H1 (cell line): ENCODE data around the gene IL13. TPM values are rescaled to one million over a fixed set of nuclear protein-coding genes. Genes with fewer than 3 reads are reported as not detected.

Source experiments
- CTCF ChIA-PET: fragments of 300-600 bp; sonication (Branson Sonifier 250); formaldehyde crosslinking; loops from one replicate; lab custom pipeline; 2021; ENCODE audit not compliant: partially characterized antibody; lab: Charles Lee
- POLR2A ChIA-PET: fragments of 300-600 bp; sonication (Branson Sonifier 250); formaldehyde crosslinking; loops from one replicate; lab custom pipeline; 2021; ENCODE audit warnings: inconsistent platforms; ENCODE audit not compliant: partially characterized antibody; lab: Charles Lee
- DNase-seq, 2 experiments: peaks; one replicate each; pipeline versions ENCODE4 v3.0.0 to v3.0.0-alpha.2; 2010 to 2022; ENCODE audit warnings: low spot score in 2 of 2, low read depth in 1 of 2, mixed read lengths in 1 of 2
- FAIRE-seq: peaks from 2 replicates; lab custom pipeline; 2011; peaks lifted over from hg19 to GRCh38; lab: Jason Lieb, UNC
- H2AFZ ChIP-seq: 2 replicates; pipeline ENCODE4 v1.8.1; 2012; ENCODE audit warnings: low read length, inconsistent platforms
- H2AK5ac ChIP-seq: 2 replicates; pipeline ENCODE4 v1.6.1; 2013; ENCODE audit warnings: low read depth, low read length
- H2BK120ac ChIP-seq: replicated peaks from 2 replicates; pipeline ENCODE3; 2013; ENCODE audit warnings: low read depth, low read length, inconsistent platforms
- H2BK12ac ChIP-seq: 2 replicates; pipeline ENCODE4 v1.6.1; 2013; ENCODE audit warnings: low read depth, low read length
- H2BK15ac ChIP-seq: 2 replicates; pipeline ENCODE4 v1.6.1; 2013; ENCODE audit warnings: low read length
- H2BK20ac ChIP-seq: 2 replicates; pipeline ENCODE4 v1.6.1; 2013; ENCODE audit warnings: low read length
- H2BK5ac ChIP-seq: 2 replicates; pipeline ENCODE4 v1.6.1; 2013; ENCODE audit warnings: low read depth, low read length
- H3K14ac ChIP-seq: 2 replicates; pipeline ENCODE4 v1.6.1; 2013; ENCODE audit warnings: inconsistent platforms; ENCODE audit not compliant: insufficient read length
- H3K18ac ChIP-seq: 2 replicates; pipeline ENCODE4 v1.6.1; 2013; ENCODE audit warnings: low read length; ENCODE audit errors: extremely low read depth
- H3K23ac ChIP-seq: 2 replicates; pipeline ENCODE4 v1.6.1; 2013; ENCODE audit warnings: inconsistent platforms; ENCODE audit not compliant: insufficient read length
- H3K23me2 ChIP-seq: 2 replicates; pipeline ENCODE4 v1.6.1; 2013; ENCODE audit warnings: low read depth, low read length
- H3K27ac ChIP-seq: 2 replicates; pipeline ENCODE4 v1.6.1; 2011; ENCODE audit warnings: low read depth, low read length, inconsistent platforms
- H3K27me3 ChIP-seq, 4 experiments: replicated peaks in 1 of 4; 1 replicate in 1 of 4; 2 replicates in 3 of 4; pipeline versions ENCODE4 v1.6.1 to v1.8.1; 2011 to 2013; ENCODE audit warnings: low read length in 3 of 4, mild to moderate bottlenecking in 3 of 4, inconsistent platforms in 2 of 4, mixed read lengths in 2 of 4, moderate library complexity in 1 of 4; ENCODE audit not compliant: control insufficient read depth in 3 of 4, insufficient read depth in 3 of 4; ENCODE audit errors: extremely low read depth in 1 of 4
- H3K36me3 ChIP-seq, 4 experiments: 2 replicates each; pipeline versions ENCODE4 v1.6.1 to v1.8.1; 2011 to 2013; ENCODE audit warnings: mild to moderate bottlenecking in 4 of 4, low read length in 3 of 4, moderate library complexity in 2 of 4, control low read depth in 1 of 4, inconsistent platforms in 1 of 4; ENCODE audit not compliant: insufficient read depth in 4 of 4, control insufficient read depth in 2 of 4
- H3K4ac ChIP-seq: replicated peaks from 2 replicates; pipeline ENCODE3; 2013; ENCODE audit warnings: low read length, low read depth, mixed read lengths, inconsistent platforms; ENCODE audit not compliant: insufficient read length
- H3K4me1 ChIP-seq, 4 experiments: replicated peaks in 1 of 4; 1 replicate in 1 of 4; 2 replicates in 3 of 4; pipeline versions ENCODE4 v1.6.1 to v1.8.1; 2011 to 2013; ENCODE audit warnings: low read length in 3 of 4, inconsistent platforms in 2 of 4, mixed read lengths in 1 of 4; ENCODE audit not compliant: insufficient read depth in 4 of 4, control insufficient read depth in 3 of 4
- H3K4me2 ChIP-seq, 2 experiments: 2 replicates each; pipeline versions ENCODE4 v1.6.1 to v1.8.1; 2011 to 2013; ENCODE audit warnings: low read depth in 2 of 2, low read length in 2 of 2, control low read depth in 1 of 2, inconsistent platforms in 1 of 2, mild to moderate bottlenecking in 1 of 2; ENCODE audit not compliant: insufficient read depth in 1 of 2
- H3K4me3 ChIP-seq, 4 experiments: fragments of 200-600, 300-600 bp in 1 of 4; sonication (generic), shearing (Covaris generic), sonication (Bioruptor Twin) in 1 of 4; 2 replicates each; pipeline versions ENCODE4 v1.5.1 to v1.8.1; 2011 to 2016; ENCODE audit warnings: low read length in 4 of 4, low read depth in 3 of 4, control low read depth in 2 of 4, inconsistent platforms in 2 of 4, mild to moderate bottlenecking in 2 of 4, mixed read lengths in 1 of 4, moderate library complexity in 1 of 4; ENCODE audit not compliant: insufficient read depth in 2 of 4; ENCODE audit errors: extremely low read depth in 1 of 4
- H3K56ac ChIP-seq: replicated peaks from 2 replicates; pipeline ENCODE3; 2013; ENCODE audit warnings: low read depth, mild to moderate bottlenecking, mixed read lengths, low read length, inconsistent platforms; ENCODE audit not compliant: insufficient read length
- H3K79me1 ChIP-seq: 2 replicates; pipeline ENCODE4 v1.6.1; 2013; ENCODE audit warnings: low read depth, low read length, control low read depth
- H3K79me2 ChIP-seq, 2 experiments: 2 replicates each; pipeline versions ENCODE4 v1.6.1 to v1.8.1; 2012 to 2013; ENCODE audit warnings: low read length in 2 of 2, mild to moderate bottlenecking in 2 of 2, inconsistent platforms in 1 of 2; ENCODE audit not compliant: insufficient read depth in 2 of 2, control insufficient read depth in 1 of 2
- H3K9ac ChIP-seq, 4 experiments: replicated peaks in 1 of 4; 1 replicate in 1 of 4; 2 replicates in 3 of 4; pipeline versions ENCODE4 v1.6.1 to v1.8.1; 2011 to 2013; ENCODE audit warnings: low read depth in 3 of 4, low read length in 3 of 4, control low read depth in 2 of 4, mild to moderate bottlenecking in 2 of 4, moderate library complexity in 2 of 4, inconsistent platforms in 1 of 4; ENCODE audit errors: extremely low read depth in 1 of 4
- H3K9me3 ChIP-seq, 2 experiments: 2 replicates each; pipeline versions ENCODE4 v1.6.1 to v1.8.1; 2012 to 2013; ENCODE audit warnings: mild to moderate bottlenecking in 2 of 2, moderate library complexity in 2 of 2, control low read depth in 1 of 2, inconsistent platforms in 1 of 2, low read depth in 1 of 2, low read length in 1 of 2, mixed read lengths in 1 of 2; ENCODE audit not compliant: insufficient read depth in 2 of 2
- H4K20me1 ChIP-seq, 2 experiments: replicated peaks in 1 of 2; 2 replicates each; pipeline versions ENCODE3 to v1.8.1; 2011 to 2013; ENCODE audit warnings: inconsistent platforms in 2 of 2, low read length in 2 of 2, mild to moderate bottlenecking in 1 of 2; ENCODE audit not compliant: insufficient read depth in 2 of 2, control insufficient read depth in 1 of 2
- H4K5ac ChIP-seq: 2 replicates; pipeline ENCODE4 v1.6.1; 2013; ENCODE audit warnings: low read length, low read depth, mixed read lengths, inconsistent platforms; ENCODE audit not compliant: insufficient read length
- H4K8ac ChIP-seq: 2 replicates; pipeline ENCODE4 v1.8.0; 2013; ENCODE audit warnings: mild to moderate bottlenecking, moderate library complexity, low read length, inconsistent platforms; ENCODE audit not compliant: insufficient read depth; ENCODE audit errors: extremely low read depth
- H4K91ac ChIP-seq: replicated peaks from 2 replicates; pipeline ENCODE3; 2013; ENCODE audit warnings: low read length, mixed read lengths, inconsistent platforms; ENCODE audit not compliant: insufficient read length
- ASH2L ChIP-seq: fragments of 200-600, 300-600 bp; sonication (generic); IDR thresholded peaks from one replicate; pipeline ENCODE4 v1.7.1; 2017; ENCODE audit warnings: low read length
- CTBP2 ChIP-seq: IDR thresholded peaks from 2 replicates; pipeline ENCODE4 v1.7.0; 2011; ENCODE audit warnings: borderline replicate concordance, mild to moderate bottlenecking, moderate library complexity, mixed read lengths, low read length; ENCODE audit not compliant: insufficient read depth, insufficient read length
- EZH2 ChIP-seq: fragments of 200-600 bp; sonication (generic); IDR thresholded peaks from 2 replicates; pipeline ENCODE4 v1.7.1; 2012; ENCODE audit warnings: low read depth, mild to moderate bottlenecking, moderate library complexity, low read length, inconsistent platforms; ENCODE audit not compliant: severe bottlenecking
- RAD21 ChIP-seq, 2 experiments: IDR thresholded peaks in 1 of 2; conservative IDR thresholded peaks in 1 of 2; 2 replicates each; pipeline ENCODE4 v1.6.1; 2011; ENCODE audit warnings: low read depth in 2 of 2, low read length in 2 of 2, improper control_type of control experiment in 1 of 2, inconsistent platforms in 1 of 2, mild to moderate bottlenecking in 1 of 2, moderate library complexity in 1 of 2
- SIX5 ChIP-seq: IDR thresholded peaks from 2 replicates; pipeline ENCODE4 v1.6.1; 2011; ENCODE audit warnings: mild to moderate bottlenecking, low read depth, low read length
- WGBS, 2 experiments: shearing (Covaris generic) in 1 of 2; methylation state at CpG; one replicate each; pipeline versions ENCODE4 v1.1.6 to v1.1.7; 2013 to 2015; ENCODE audit warnings: low lambda C conversion rate in 2 of 2, mixed read lengths in 2 of 2, inconsistent platforms in 1 of 2, low coverage in 1 of 2, missing lambda C conversion rate in 1 of 2; ENCODE audit not compliant: insufficient replicate concordance in 2 of 2, insufficient coverage in 1 of 2, insufficient read length in 1 of 2; ENCODE audit errors: extremely low coverage in 1 of 2, missing lambda C conversion rate in 1 of 2; 5-methylcytosine and 5-hydroxymethylcytosine counted together
- polyA plus RNA-seq, 7 experiments: library from polyadenylated mRNA; depleted of rRNA in 3 of 7; stranded (reverse) in 5 of 7; unstranded in 2 of 7; fragments of >200 nt in 5 of 7; fragments of 200-250 nt in 2 of 7; gene quantifications; 1 replicate in 5 of 7; 2 replicates in 1 of 7; 4 replicates in 1 of 7; pipeline versions ENCODE4 v1.2.1 to v1.2.3, GENCODE V29; 2011 to 2013; ENCODE audit warnings: missing spikeins in 2 of 7, mixed read lengths in 2 of 7
- total RNA-seq: library from RNA; stranded (reverse); fragmentation: NEBNext Ultra II Directional; extraction: Animal tissue kit (Norgen Biotek cat#: 25700); gene quantifications from 2 replicates; pipeline ENCODE4 v1.2.1, GENCODE V29; 2021

The IL13 gene
- total and polyA plus RNA-seq, 2 of the 8 experiments (the other 6 are each of a cell fraction or from before 2014, with no cell fraction given) = not detected

DNA sequence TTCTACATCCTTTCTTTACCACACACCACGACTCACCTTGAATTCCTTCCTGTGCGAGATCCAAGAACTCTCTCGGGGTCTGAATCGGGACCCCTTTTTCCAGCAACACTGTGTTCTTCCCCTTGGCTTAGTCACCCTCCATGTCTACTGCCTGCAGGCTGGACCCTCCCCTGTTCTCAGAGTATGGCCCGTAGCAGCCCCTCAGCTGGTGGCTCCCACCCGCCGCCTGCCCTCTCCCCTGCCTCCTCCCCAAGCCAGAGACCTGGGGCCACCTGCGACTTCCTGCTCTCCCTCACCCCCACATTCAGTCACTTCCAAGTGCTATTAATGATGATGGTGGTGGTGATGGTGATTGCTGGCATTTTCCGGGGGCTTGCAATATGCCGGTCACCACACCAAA, 9.3 kb downstream of the IL13 start:
- 0 out of 4 replicates have a peak, but pooled peaks cover 0 to 3% of the 10 kb centered on the region in 2 experiments for H3K9me3 ChIP-seq
- CTCF ChIA-PET = interaction anchor here (0.9 to 2.2 kb wide), 3 partner anchors 10 to 87 kb away, joined by 3 to 8 read pairs (median 6); no protein-coding TSS in a partner anchor
- no peaks in the 10 kb centered on the region; a peak in 1 of 7 replicates for H3K27me3 ChIP-seq
- no peak overlapping the region for H2BK12ac ChIP-seq
- H4K8ac ChIP-seq = no peak overlapping the region
- TF ChIP-seq EZH2 = no peak
- no peak for TF ChIP-seq RAD21 (IDR thresholded peaks at IDR 0.05 in 1 of 2, conservative IDR thresholded peaks at IDR 0.05 in 1 of 2; ENCODE audit: low read depth in 2 of 2, low read length in 2 of 2)
- TF ChIP-seq SIX5 = no peak
- TF ChIP-seq ASH2L = no peak
- TF ChIP-seq CTBP2 = no peak
- H3K14ac ChIP-seq = no peak overlapping the region
- no peak overlapping the region for H2AFZ ChIP-seq
- H2BK15ac ChIP-seq = no peak overlapping the region
- H3K4me3 ChIP-seq = no peak overlapping the region
- H3K27ac ChIP-seq = no peak overlapping the region
- H3K4me1 ChIP-seq = peaks cover 0 to 3% (median 0%) of the 10 kb centered on the region in 4 experiments; a peak in 1 of 7 replicates
- DNase-seq (no peak), FAIRE-seq (no peak)
- 86% methylated on average over 7 of the region's 10 CpGs; no CpG with 5 or more reads in 1 of the 2 experiments for WGBS, 2 experiments
- no peak overlapping the region for H2BK20ac ChIP-seq
- no peak overlapping the region for H2BK5ac ChIP-seq
- H3K56ac ChIP-seq = no peak overlapping the region
- no peak overlapping the region for H4K5ac ChIP-seq
- no peaks in the 10 kb centered on the region for H3K79me2 ChIP-seq
- no peak overlapping the region for H3K18ac ChIP-seq
- no peak overlapping the region for H3K4me2 ChIP-seq
- H2BK120ac ChIP-seq = no peak overlapping the region
- H3K23me2 ChIP-seq = no peaks in the 10 kb centered on the region
- H3K4ac ChIP-seq = no peak overlapping the region
- no peak overlapping the region for H3K9ac ChIP-seq
- H3K23ac ChIP-seq = no peak overlapping the region
- H4K91ac ChIP-seq = no peak overlapping the region
- no peak overlapping the region for H2AK5ac ChIP-seq
- H3K79me1 ChIP-seq = no peaks in the 10 kb centered on the region
- POLR2A ChIA-PET = interaction anchor here (1.3 kb wide), 1 partner anchor 8 kb away, joined by 3 read pairs; no protein-coding TSS in a partner anchor
- no peaks in the 10 kb centered on the region for H4K20me1 ChIP-seq
- H3K36me3 ChIP-seq = no peaks in the 10 kb centered on the region
